GM12874 (cell line): ENCODE data around the gene SOX12.

Experiments used
- CTCF ChIP-seq: IDR thresholded peaks from 2 replicates; pipeline ENCODE4 v1.5.1; 2011; ENCODE audit warnings: low read depth, mild to moderate bottlenecking, control low read depth, low read length, moderate library complexity; ENCODE audit not compliant: insufficient read depth

SOX12 gene

GRCh38 chr20:325045-325888, at the start of gene SOX12:
TSS of gene SOX12 (plus strand) at chr20:325552. CDS start at chr20:325925, 373 bp downstream.
- TF ChIP-seq CTCF, result no peak

GRCh38 chr20:275791-276190, 49.6 kb upstream of the SOX12 start:
- TF ChIP-seq CTCF, result no peak

GRCh38 chr20:276620-277495, 48.5 kb upstream of the SOX12 start:
- TF ChIP-seq CTCF, result no peak

- TF ChIP-seq CTCF, result no peak
These were observed 47.9 kb upstream of the SOX12 start for GRCh38 chr20:277496-277781.

GRCh38 chr20:278181-278580, 47.2 kb upstream of the SOX12 start:
- no peak for TF ChIP-seq CTCF

- TF ChIP-seq CTCF, result no peak
These were observed 46.5 kb upstream of the SOX12 start for GRCh38 chr20:278607-279571.
